HG03558 (cell line): ENCODE measurements around the gene NSDHL.
"Not testable (repeated sequence)": the region's sequence is repeated elsewhere in the genome, so short reads cannot be mapped to it uniquely, and the experiment has no call there.

Experiments
- ATAC-seq: cut with Tn5 transposase; IDR thresholded peaks from one replicate; pipeline ENCODE4 v1.9.1; 2021; ENCODE audit warnings: moderate number of reproducible peaks; ENCODE audit not compliant: unreplicated experiment; ENCODE audit errors: extremely low read depth

The NSDHL gene

DNA sequence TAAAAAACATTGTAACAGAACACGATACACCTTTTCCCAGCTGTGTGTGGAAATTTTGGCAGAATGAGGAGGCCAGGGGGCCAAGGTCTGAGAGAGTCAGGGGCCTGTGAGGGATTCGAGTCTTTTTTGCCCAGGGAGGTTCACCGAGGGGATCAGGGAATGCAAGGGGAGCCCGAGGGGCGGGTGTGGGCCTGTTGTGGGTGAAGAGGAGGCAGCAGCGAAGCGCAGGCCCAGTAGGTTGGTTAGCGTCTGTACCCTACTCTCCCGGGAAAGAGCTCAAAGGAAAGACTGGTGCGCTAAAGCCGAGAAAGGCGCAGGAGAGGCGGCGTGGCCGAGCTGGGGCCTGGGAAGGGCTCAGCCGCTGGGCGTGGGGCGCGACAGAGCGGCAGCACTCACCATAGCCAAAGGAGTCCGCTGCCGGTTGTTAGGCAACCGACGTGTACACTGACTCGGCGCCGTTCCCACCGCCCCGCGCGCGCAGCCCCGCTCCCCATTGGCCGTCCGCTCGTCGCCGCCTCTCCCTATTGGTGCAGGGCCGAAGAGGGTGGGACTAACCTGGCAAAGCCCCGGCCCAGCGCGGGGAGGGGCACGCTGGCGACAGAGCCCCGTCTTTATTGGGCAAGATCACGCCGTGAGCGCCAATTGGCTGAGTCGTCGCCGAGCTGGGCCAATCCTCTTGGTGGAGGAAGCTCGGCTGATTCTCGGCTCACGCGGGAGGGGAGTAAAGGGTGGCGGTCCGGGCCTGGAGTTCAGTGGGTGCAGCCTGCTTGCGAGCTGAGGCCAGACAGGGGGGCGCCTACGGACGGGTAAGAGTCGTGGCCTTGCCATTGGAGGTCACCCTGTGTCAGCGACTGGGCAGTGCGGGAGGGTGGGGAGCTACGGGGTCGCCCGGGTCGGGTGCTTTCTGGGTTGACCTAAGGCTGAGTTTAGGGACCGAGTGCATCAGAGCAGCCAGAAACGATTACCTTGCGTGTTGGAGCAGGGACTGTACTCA is at the start of gene NSDHL, which contains the start of gene CETN2:
Gene NSDHL, plus strand, starts transcription at position 752 of the 994 bp plus-strand sequence. CDS start 15,262 bp downstream, outside the sequence.
Gene CETN2, minus strand, starts transcription at position 446 of the 994 bp plus-strand sequence. Its CDS starts 47 bp downstream, at position 399.
- peak; percentile 98 for ATAC-seq

DNA sequence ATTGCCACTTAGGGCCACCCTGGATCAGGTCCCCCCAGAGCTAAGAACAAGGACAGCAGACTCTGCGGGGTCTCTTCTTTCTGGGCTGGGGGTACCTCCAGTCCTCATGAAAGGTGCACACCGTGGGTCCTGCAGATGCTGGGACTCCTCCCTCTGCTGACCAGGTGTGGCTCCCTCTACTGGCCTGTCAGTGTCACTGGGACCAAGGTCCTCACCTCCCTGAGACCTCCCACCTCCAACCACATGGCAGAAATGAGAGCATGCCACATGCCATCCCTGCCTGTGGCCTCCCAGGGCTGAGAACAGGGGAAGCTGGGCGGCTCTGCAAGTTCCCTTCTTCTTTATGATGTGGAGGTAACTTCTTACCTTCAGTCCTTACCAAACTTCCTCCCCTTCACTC is 43.8 kb upstream of the NSDHL start:
- not testable (repeated sequence) for ATAC-seq

DNA sequence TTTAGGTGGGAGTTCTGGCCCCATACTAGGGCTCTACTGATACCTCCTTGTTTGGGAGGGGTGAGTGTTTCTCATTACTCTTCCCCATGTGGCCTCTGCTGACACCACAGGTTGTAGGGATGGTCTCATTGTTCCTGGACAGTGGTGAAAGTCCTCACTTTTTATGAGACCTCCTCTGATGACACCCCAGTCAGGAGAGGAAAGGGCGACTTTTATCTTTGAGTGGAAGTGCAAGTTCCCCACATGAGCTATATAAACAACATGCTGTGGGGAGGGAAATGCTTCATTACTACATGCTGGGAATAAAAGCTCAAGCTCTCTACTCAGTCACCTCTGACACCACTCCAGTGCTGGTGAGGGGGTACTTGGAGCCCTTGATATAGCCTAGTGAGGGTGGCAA is 31.9 kb upstream of the NSDHL start:
- ATAC-seq: no peak

DNA sequence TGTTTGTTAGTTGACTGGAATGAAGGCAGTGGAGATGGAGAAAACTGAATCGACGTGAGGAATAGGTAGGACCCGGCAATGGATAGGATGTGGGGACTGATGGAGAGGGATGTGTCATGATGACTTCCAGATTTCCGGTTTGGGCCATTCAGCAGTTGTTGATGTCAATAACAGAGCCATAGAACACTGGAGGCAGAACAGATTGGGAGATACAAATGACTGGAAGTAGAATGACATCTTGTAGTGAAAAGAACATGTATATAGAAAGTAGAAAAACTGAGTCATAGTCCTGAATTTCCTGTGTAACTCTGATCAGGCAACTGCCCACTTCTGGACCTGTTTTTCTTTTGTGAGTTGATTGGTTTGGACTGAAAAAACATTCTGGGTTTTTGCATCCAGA is 24.8 kb upstream of the NSDHL start:
- ATAC-seq: no peak

- ATAC-seq: no peak
These were observed 20.5 kb upstream of the NSDHL start for GRCh38 chrX:152810403-152810802.

DNA sequence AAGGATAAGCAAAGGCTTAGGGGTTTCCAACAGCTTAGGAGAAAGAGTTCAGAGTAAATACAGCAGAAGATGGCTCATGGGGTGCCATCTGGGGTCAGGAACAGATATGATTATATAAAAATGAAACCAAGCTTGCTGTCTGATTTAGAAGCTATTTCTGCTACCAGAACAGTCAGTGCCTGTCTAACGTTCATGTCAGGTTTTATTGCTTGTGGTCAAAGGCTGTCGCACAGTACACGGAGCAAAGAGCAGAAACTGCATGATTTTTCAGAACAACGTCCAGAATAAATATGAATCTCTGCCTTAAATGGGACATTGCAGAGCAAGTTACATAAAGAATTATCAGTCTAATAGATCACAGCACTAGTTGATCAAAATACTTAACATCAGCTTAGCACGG is 17.7 kb upstream of the NSDHL start:
- ATAC-seq: no peak

DNA sequence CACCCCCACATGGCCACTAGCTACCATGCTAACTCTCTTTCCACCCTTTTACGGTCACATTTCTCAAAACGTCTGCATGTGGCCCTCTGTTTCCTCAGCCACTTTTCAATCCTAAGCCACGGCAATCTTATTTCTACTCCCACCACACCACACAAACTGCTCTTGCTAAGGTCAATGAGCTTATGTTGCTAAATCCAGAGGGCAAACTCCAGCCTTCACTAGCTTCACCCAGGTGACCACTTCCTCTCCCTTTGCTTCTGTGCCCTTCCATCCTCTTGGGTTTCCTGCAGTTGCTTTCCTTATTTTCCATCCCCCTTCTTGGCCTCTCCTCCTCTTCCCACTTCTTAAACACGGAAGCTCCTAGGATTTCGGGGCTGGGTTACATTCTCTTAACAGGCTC is 16.8 kb upstream of the NSDHL start:
- ATAC-seq: no peak

GRCh38 chrX:152817078-152817764 is 13.6 kb upstream of the NSDHL start:
- ATAC-seq: no peak

GRCh38 chrX:152818356-152818755 is 12.5 kb upstream of the NSDHL start:
- ATAC-seq: no peak

DNA sequence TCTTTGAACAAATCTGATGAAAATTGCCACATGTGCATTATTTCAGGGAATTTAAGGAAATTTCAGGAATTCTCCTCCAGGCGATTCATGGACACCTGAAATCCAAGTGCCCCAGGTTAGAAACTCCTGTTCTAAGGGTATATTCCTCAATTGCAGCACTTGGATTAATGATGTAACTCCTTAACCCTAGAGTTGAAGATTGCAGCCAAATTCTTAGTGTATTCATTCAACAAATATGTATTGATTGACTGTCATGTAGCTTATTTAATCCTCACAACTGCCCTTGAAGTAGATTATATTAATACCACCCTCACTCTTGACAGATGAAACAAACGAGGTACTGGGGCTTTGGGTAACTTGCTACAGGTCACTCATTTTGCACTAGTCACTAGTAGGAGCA is 11.6 kb upstream of the NSDHL start:
- no peak for ATAC-seq

- ATAC-seq: no peak
These were observed 11.1 kb upstream of the NSDHL start for GRCh38 chrX:152819732-152820131.

DNA sequence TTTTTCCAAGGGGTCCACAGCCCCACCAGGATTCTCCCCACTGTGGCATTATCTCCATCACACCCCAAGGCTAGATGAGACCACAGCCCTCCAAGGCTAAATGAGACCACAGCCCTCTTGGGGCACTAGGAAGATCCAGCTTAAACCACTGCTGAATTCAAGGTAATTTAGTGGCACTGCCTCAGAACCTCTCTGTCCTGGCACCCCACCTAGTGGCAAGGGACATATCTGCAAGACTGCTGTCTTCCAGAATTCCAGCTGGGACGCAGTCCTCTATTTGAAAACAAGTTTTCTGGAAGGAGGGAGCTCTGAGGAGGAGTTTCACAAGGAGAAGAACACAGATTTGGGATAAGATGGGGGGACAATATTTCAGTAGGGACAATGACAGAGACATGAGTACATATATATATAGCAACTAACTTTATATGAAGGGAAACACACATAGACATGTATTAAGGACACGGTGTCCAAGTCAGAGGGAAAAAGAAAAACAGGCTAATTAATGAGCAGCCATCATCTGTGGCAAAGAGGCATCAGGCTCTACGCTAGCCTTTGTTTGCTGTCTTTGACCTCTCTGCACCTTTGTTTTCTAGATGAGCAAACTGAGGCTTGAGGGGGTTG is 9.6 kb upstream of the NSDHL start:
- ATAC-seq: no peak

GRCh38 chrX:152822383-152823086 is 8.3 kb upstream of the NSDHL start:
- no peak for ATAC-seq

GRCh38 chrX:152823657-152824056 is 7.2 kb upstream of the NSDHL start:
- ATAC-seq: no peak

GRCh38 chrX:152824841-152825374 is 6.0 kb upstream of the NSDHL start:
- ATAC-seq: no peak

- no peak for ATAC-seq
These were observed 528 bp downstream of the NSDHL start for GRCh38 chrX:152831391-152831790.

GRCh38 chrX:152832520-152832919 is 1.7 kb downstream of the NSDHL start:
- ATAC-seq: no peak

DNA sequence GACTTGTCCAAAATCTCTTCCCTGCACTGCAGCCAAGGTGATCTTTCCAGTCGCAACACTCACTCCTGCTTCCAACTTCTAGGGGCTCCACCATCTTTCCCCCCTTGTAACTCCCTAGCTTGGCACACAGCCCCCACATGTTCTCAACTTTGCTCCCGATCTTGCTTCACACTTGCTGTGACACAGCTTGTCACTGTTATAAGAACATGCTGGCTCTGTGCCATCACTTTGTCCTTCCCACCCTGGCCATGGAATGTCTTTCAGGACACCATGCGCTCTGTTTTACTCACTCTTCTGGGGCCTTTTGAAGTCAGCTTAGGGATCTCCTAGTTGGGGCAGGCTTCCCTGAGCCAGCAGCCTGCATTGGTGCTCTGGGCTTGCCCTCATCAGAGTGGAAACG is 2.5 kb downstream of the NSDHL start:
- no peak for ATAC-seq

- ATAC-seq: not testable (repeated sequence)
These were observed 4.6 kb downstream of the NSDHL start for GRCh38 chrX:152835470-152835869.

- no peak for ATAC-seq
These were observed 12.0 kb downstream of the NSDHL start for GRCh38 chrX:152842772-152843338.
